DND-41 (cell line): Measurements from ENCODE around the gene HMGXB3.

Experiments
- CTCF ChIP-seq: IDR thresholded peaks from 2 replicates; pipeline ENCODE4 v1.5.1; 2012; ENCODE audit warnings: borderline replicate concordance, low read length, moderate library complexity, mild to moderate bottlenecking; ENCODE audit not compliant: poor library complexity, severe bottlenecking; ENCODE audit errors: extremely low read depth
- EZH2 ChIP-seq: IDR thresholded peaks from 3 replicates; pipeline ENCODE4 v1.6.1; 2012; ENCODE audit warnings: borderline replicate concordance, low read depth, mild to moderate bottlenecking, moderate library complexity, low read length, inconsistent platforms; ENCODE audit not compliant: severe bottlenecking

GRCh38 chr5:150078802-150079689 is 78.5 kb downstream of the HMGXB3 start:
- TF ChIP-seq CTCF = no peak
- TF ChIP-seq EZH2 = no peak
